ENCODE data around the gene ADORA1. TPM values are rescaled to one million over a fixed set of nuclear protein-coding genes. Genes with fewer than 3 reads are reported as not detected.

The ADORA1 gene
- total RNA-seq, 2 experiments from 2014 or later: not detected

- Histone ChIP-seq H3K9me3 (ENCODE audit: control insufficient read depth in 1 of 2, insufficient read depth in 1 of 2, low read length in 2 of 2) (peaks cover 0 to 11% of the 10 kb centered on the region in 2 experiments), H3K4me3 (ENCODE audit: low read length) (no peak overlapping the region), H3K36me3 (ENCODE audit: insufficient read depth, low read length) (no peaks in the 10 kb centered on the region), H3K4me1 (ENCODE audit: insufficient read depth, low read length) (no peaks in the 10 kb centered on the region), H3K27ac (ENCODE audit: low read depth in 1 of 2, low read length in 2 of 2) (no peak overlapping the region), H3K27me3 (ENCODE audit: control insufficient read depth in 1 of 2, insufficient read depth in 2 of 2, low read length in 2 of 2) (peaks cover 9 to 20% of the 10 kb centered on the region in 2 experiments)
- Mint-ChIP-seq H3K4me3 (no peak overlapping the region), H3K4me1 (ENCODE audit: low read depth) (no peaks in the 10 kb centered on the region), H3K36me3 (ENCODE audit: low read depth) (no peaks in the 10 kb centered on the region), H3K27ac (no peak overlapping the region), H3K9me3 (peaks cover 16% of the 10 kb centered on the region), H3K27me3 (peaks cover 46% of the 10 kb centered on the region)
- intact Hi-C loops (cut with DNase I, micrococcal nuclease): no loop called here
- no peak for TF ChIP-seq CTCF (IDR thresholded peaks at IDR 0.05)
- no peak for DNase-seq
- no peak for ATAC-seq (ENCODE audit: poor library complexity)
- ChIA-PET CTCF (no interaction called here), POLR2A (no interaction called here)
These were observed 32.4 kb upstream of the ADORA1 start for GRCh38 chr1:203095061-203095690.

GRCh38 chr1:203096566-203096965 is 31.0 kb upstream of the ADORA1 start:
- ATAC-seq (ENCODE audit: poor library complexity) (no peak), DNase-seq (no peak)
- Histone ChIP-seq H3K4me3 (ENCODE audit: low read length) (no peak overlapping the region), H3K36me3 (ENCODE audit: insufficient read depth, low read length) (no peaks in the 10 kb centered on the region), H3K9me3 (ENCODE audit: control insufficient read depth in 1 of 2, insufficient read depth in 1 of 2, low read length in 2 of 2) (peaks cover 0 to 11% of the 10 kb centered on the region in 2 experiments), H3K27me3 (ENCODE audit: control insufficient read depth in 1 of 2, insufficient read depth in 2 of 2, low read length in 2 of 2) (peaks cover 4 to 15% of the 10 kb centered on the region in 2 experiments), H3K4me1 (ENCODE audit: insufficient read depth, low read length) (no peaks in the 10 kb centered on the region), H3K27ac (ENCODE audit: low read depth in 1 of 2, low read length in 2 of 2) (no peak overlapping the region)
- CTCF ChIA-PET: no interaction called here
- TF ChIP-seq CTCF (IDR thresholded peaks at IDR 0.05): no peak
- intact Hi-C loops (cut with DNase I, micrococcal nuclease): no loop called here
- Mint-ChIP-seq H3K9me3 (peaks cover 16% of the 10 kb centered on the region), H3K36me3 (ENCODE audit: low read depth) (no peaks in the 10 kb centered on the region), H3K27me3 (peaks cover 41% of the 10 kb centered on the region), H3K27ac (no peak overlapping the region), H3K4me1 (ENCODE audit: low read depth) (no peaks in the 10 kb centered on the region), H3K4me3 (no peak overlapping the region)
- POLR2A ChIA-PET: no interaction called here

GRCh38 chr1:203097001-203097400 is 30.5 kb upstream of the ADORA1 start:
- CTCF ChIA-PET: no interaction called here
- Mint-ChIP-seq H3K36me3 (ENCODE audit: low read depth) (no peaks in the 10 kb centered on the region), H3K4me3 (no peak overlapping the region), H3K9me3 (peaks cover 16% of the 10 kb centered on the region), H3K27ac (no peak overlapping the region), H3K4me1 (ENCODE audit: low read depth) (no peaks in the 10 kb centered on the region), H3K27me3 (peaks cover 37% of the 10 kb centered on the region)
- intact Hi-C loops (cut with DNase I, micrococcal nuclease): no loop called here
- Histone ChIP-seq H3K27ac (ENCODE audit: low read depth in 1 of 2, low read length in 2 of 2) (no peak overlapping the region), H3K4me1 (ENCODE audit: insufficient read depth, low read length) (no peaks in the 10 kb centered on the region), H3K36me3 (ENCODE audit: insufficient read depth, low read length) (no peaks in the 10 kb centered on the region), H3K27me3 (ENCODE audit: control insufficient read depth in 1 of 2, insufficient read depth in 2 of 2, low read length in 2 of 2) (peaks cover 0 to 15% of the 10 kb centered on the region in 2 experiments), H3K9me3 (ENCODE audit: control insufficient read depth in 1 of 2, insufficient read depth in 1 of 2, low read length in 2 of 2) (peaks cover 0 to 11% of the 10 kb centered on the region in 2 experiments), H3K4me3 (ENCODE audit: low read length) (no peak overlapping the region)
- POLR2A ChIA-PET: no interaction called here
- no peak for DNase-seq
- TF ChIP-seq CTCF (IDR thresholded peaks at IDR 0.05): no peak
- no peak for ATAC-seq (ENCODE audit: poor library complexity)
